NOMO-1 treated with DMSO at 0.1 percent for 48 hours (cell line): ENCODE data around the gene CPPED1.
"Not testable (repeated sequence)": the region's sequence is repeated elsewhere in the genome, so short reads cannot be mapped to it uniquely, and the experiment has no call there.

ENCODE experiments used
- DNase-seq: peaks from one replicate; lab custom pipeline; 2025; ENCODE audit not compliant: unreplicated experiment; lab: John Stamatoyannopoulos, UW

The CPPED1 gene

GRCh38 chr16:12769525-12769924 lies 34.2 kb downstream of the CPPED1 start:
- DNase-seq = no peak

- no peak for DNase-seq
These were observed 35.8 kb downstream of the CPPED1 start for GRCh38 chr16:12767897-12768296.

GRCh38 chr16:12766853-12767252 lies 36.8 kb downstream of the CPPED1 start:
- no peak for DNase-seq

- not testable (repeated sequence) for DNase-seq
These were observed 37.5 kb downstream of the CPPED1 start for GRCh38 chr16:12766208-12766607.

GRCh38 chr16:12764813-12765488 lies 38.7 kb downstream of the CPPED1 start:
- DNase-seq = no peak

GRCh38 chr16:12763517-12763916 lies 40.2 kb downstream of the CPPED1 start:
- DNase-seq = no peak

GRCh38 chr16:12760819-12761611 lies 42.7 kb downstream of the CPPED1 start:
- DNase-seq = no peak

GRCh38 chr16:12758670-12759558 lies 44.8 kb downstream of the CPPED1 start:
- no peak for DNase-seq

GRCh38 chr16:12758031-12758669 lies 45.5 kb downstream of the CPPED1 start:
- DNase-seq = no peak

GRCh38 chr16:12757546-12757945 lies 46.1 kb downstream of the CPPED1 start:
- no peak for DNase-seq

- DNase-seq = no peak
These were observed 48.7 kb downstream of the CPPED1 start for GRCh38 chr16:12754824-12755543.

- no peak for DNase-seq
These were observed 50.3 kb downstream of the CPPED1 start for GRCh38 chr16:12753203-12754023.

GRCh38 chr16:12752159-12752558 lies 51.5 kb downstream of the CPPED1 start:
- no peak for DNase-seq

- no peak for DNase-seq
These were observed 53.2 kb downstream of the CPPED1 start for GRCh38 chr16:12750554-12750918.

- no peak for DNase-seq
These were observed 54.6 kb downstream of the CPPED1 start for GRCh38 chr16:12749076-12749475.

- DNase-seq = no peak
These were observed 55.9 kb downstream of the CPPED1 start for GRCh38 chr16:12747827-12748226.

GRCh38 chr16:12747261-12747660 lies 56.4 kb downstream of the CPPED1 start:
- no peak for DNase-seq

GRCh38 chr16:12744860-12745259 lies 58.8 kb downstream of the CPPED1 start:
- no peak for DNase-seq

GRCh38 chr16:12742741-12743140 lies 60.9 kb downstream of the CPPED1 start:
- no peak for DNase-seq
